Measurements from ENCODE around the gene MANEAL.

Gene MANEAL

DNA sequence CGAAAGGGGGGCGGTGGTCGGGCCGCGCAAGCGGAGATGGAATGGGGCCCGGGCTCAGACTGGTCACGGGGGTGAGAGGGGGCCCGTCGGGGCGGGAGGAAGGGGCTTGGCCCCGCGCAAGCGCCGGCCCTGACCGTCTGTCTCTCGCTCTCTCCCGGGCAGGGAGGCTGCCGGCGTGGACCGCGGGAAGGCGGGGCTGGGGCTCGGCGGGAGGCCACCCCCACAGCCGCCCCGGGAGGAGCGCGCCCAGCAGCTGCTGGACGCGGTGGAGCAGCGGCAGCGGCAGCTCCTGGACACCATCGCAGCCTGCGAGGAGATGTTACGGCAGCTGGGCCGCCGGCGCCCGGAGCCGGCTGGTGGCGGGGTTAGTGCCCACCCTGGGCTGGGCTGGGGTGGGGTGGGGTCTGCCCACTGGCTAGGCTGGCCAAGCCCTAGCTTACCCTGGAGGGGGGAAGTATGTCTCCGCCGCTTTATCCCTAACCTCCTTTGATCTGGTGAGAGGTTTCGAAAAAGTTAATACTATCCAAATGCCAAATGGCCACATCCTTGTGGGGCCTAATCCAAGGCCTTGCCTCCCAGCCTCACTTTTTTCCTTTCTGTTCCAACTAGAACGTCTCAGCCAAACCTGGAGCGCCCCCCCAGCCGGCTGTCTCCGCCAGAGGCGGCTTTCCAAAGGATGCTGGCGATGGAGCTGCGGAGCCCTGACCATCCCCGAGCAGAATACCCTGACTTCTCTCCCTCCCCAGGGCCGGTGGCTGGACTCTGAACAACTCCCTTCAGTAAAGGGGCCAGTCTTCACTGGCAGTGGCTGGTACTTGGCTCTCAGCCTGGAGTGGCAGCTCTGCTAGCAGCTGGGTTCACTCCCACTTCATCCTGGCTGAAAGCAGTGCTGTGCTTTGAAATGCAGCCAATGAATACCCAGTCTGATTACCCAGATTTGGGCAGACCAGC, 15.0 kb downstream of the MANEAL start (continued):
- TF ChIP-seq ZNF138 (tag by site-specific recombination; IDR thresholded peaks at IDR 0.05; ENCODE audit: borderline replicate concordance) (no peak), ZNF350 (tag by site-specific recombination; IDR thresholded peaks at IDR 0.05) (no peak), ZNF423 (tag by site-specific recombination; IDR thresholded peaks at IDR 0.05) (no peak), ZNF394 (tag by site-specific recombination; IDR thresholded peaks at IDR 0.05; ENCODE audit: borderline replicate concordance) (no peak; the same call in 1 of the 2 replicates), ZNF302 (tag by site-specific recombination; IDR thresholded peaks at IDR 0.05; ENCODE audit: low read depth) (no peak), ZNF311 (tag by site-specific recombination; IDR thresholded peaks at IDR 0.05; ENCODE audit: borderline replicate concordance) (no peak), ZNF223 (tag by site-specific recombination; IDR thresholded peaks at IDR 0.05) (no peak), ZNF776 (tag by site-specific recombination; IDR thresholded peaks at IDR 0.05; ENCODE audit: borderline replicate concordance) (no peak), FEZF1 (tag by site-specific recombination; IDR thresholded peaks at IDR 0.05) (no peak), OVOL3 (tag by site-specific recombination; IDR thresholded peaks at IDR 0.05) (no peak), ZNF221 (tag by site-specific recombination; IDR thresholded peaks at IDR 0.05; ENCODE audit: borderline replicate concordance) (no peak), ZNF549 (tag by site-specific recombination; IDR thresholded peaks at IDR 0.05) (no peak), ZNF560 (tag by site-specific recombination; IDR thresholded peaks at IDR 0.05; ENCODE audit: borderline replicate concordance) (no peak), BCL11B (tag by site-specific recombination; IDR thresholded peaks at IDR 0.05; ENCODE audit: low read depth) (no peak), SETDB1 (IDR thresholded peaks at IDR 0.05; ENCODE audit: insufficient read length, low read length) (no peak), ZNF202 (tag by site-specific recombination; IDR thresholded peaks at IDR 0.05; ENCODE audit: borderline replicate concordance) (no peak), ZNF335 (tag by site-specific recombination; conservative IDR thresholded peaks at IDR 0.05) (peak; percentile 71; the same call in 1 of the 2 replicates), ZNF521 (tag by site-specific recombination; IDR thresholded peaks at IDR 0.05) (no peak), ZNF184 (tag by site-specific recombination; IDR thresholded peaks at IDR 0.05) (no peak), ZNF16 (tag by site-specific recombination; IDR thresholded peaks at IDR 0.05; ENCODE audit: low read depth) (no peak), ZNF621 (tag by site-specific recombination; IDR thresholded peaks at IDR 0.05) (no peak), ZNF174 (tag by site-specific recombination; IDR thresholded peaks at IDR 0.05) (no peak), ZNF660 (tag by site-specific recombination; IDR thresholded peaks at IDR 0.05) (no peak), ZNF24 (tag by site-specific recombination; IDR thresholded peaks at IDR 0.05) (no peak)
- TF ChIP-seq, protein P1, sequence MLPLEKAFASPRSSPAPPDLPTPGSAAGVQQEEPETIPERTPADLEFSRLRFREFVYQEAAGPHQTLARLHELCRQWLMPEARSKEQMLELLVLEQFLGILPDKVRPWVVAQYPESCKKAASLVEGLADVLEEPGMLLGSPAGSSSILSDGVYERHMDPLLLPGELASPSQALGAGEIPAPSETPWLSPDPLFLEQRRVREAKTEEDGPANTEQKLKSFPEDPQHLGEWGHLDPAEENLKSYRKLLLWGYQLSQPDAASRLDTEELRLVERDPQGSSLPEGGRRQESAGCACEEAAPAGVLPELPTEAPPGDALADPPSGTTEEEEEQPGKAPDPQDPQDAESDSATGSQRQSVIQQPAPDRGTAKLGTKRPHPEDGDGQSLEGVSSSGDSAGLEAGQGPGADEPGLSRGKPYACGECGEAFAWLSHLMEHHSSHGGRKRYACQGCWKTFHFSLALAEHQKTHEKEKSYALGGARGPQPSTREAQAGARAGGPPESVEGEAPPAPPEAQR (tag by site-specific recombination; IDR thresholded peaks at IDR 0.05): no peak
- TF ChIP-seq, protein P2, sequence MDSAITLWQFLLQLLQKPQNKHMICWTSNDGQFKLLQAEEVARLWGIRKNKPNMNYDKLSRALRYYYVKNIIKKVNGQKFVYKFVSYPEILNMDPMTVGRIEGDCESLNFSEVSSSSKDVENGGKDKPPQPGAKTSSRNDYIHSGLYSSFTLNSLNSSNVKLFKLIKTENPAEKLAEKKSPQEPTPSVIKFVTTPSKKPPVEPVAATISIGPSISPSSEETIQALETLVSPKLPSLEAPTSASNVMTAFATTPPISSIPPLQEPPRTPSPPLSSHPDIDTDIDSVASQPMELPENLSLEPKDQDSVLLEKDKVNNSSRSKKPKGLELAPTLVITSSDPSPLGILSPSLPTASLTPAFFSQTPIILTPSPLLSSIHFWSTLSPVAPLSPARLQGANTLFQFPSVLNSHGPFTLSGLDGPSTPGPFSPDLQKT (IDR thresholded peaks at IDR 0.05; ENCODE audit: borderline replicate concordance, low read depth, low read length): no peak
- TF ChIP-seq, protein P3, sequence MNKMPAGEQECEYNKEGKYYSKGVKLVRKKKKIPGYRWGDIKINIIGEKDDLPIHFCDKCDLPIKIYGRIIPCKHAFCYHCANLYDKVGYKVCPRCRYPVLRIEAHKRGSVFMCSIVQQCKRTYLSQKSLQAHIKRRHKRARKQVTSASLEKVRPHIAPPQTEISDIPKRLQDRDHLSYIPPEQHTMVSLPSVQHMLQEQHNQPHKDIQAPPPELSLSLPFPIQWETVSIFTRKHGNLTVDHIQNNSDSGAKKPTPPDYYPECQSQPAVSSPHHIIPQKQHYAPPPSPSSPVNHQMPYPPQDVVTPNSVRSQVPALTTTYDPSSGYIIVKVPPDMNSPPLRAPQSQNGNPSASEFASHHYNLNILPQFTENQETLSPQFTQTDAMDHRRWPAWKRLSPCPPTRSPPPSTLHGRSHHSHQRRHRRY (tag by site-specific recombination; IDR thresholded peaks at IDR 0.05): no peak
- TF ChIP-seq, protein P4, sequence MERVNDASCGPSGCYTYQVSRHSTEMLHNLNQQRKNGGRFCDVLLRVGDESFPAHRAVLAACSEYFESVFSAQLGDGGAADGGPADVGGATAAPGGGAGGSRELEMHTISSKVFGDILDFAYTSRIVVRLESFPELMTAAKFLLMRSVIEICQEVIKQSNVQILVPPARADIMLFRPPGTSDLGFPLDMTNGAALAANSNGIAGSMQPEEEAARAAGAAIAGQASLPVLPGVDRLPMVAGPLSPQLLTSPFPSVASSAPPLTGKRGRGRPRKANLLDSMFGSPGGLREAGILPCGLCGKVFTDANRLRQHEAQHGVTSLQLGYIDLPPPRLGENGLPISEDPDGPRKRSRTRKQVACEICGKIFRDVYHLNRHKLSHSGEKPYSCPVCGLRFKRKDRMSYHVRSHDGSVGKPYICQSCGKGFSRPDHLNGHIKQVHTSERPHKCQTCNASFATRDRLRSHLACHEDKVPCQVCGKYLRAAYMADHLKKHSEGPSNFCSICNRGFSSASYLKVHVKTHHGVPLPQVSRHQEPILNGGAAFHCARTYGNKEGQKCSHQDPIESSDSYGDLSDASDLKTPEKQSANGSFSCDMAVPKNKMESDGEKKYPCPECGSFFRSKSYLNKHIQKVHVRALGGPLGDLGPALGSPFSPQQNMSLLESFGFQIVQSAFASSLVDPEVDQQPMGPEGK (tag by site-specific recombination; IDR thresholded peaks at IDR 0.05): peak; percentile 88
- TF ChIP-seq, protein P5, sequence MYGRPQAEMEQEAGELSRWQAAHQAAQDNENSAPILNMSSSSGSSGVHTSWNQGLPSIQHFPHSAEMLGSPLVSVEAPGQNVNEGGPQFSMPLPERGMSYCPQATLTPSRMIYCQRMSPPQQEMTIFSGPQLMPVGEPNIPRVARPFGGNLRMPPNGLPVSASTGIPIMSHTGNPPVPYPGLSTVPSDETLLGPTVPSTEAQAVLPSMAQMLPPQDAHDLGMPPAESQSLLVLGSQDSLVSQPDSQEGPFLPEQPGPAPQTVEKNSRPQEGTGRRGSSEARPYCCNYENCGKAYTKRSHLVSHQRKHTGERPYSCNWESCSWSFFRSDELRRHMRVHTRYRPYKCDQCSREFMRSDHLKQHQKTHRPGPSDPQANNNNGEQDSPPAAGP (tag by site-specific recombination; IDR thresholded peaks at IDR 0.05): 0 out of 2 replicates have a peak, but pooled peaks have one; percentile 25
- TF ChIP-seq, protein P6, sequence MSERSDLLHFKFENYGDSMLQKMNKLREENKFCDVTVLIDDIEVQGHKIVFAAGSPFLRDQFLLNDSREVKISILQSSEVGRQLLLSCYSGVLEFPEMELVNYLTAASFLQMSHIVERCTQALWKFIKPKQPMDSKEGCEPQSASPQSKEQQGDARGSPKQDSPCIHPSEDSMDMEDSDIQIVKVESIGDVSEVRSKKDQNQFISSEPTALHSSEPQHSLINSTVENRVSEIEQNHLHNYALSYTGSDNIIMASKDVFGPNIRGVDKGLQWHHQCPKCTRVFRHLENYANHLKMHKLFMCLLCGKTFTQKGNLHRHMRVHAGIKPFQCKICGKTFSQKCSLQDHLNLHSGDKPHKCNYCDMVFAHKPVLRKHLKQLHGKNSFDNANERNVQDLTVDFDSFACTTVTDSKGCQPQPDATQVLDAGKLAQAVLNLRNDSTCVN (tag by site-specific recombination; optimal IDR thresholded peaks at IDR 0.05): peak; percentile 63
